SK-N-SH treated with all-trans-retinoic acid at 6 μM for 48 hours (cell line): ENCODE results near the gene MXD4.

Experiments used
- ATAC-seq: fragments of 200-7000 bp; cut with Tn5 transposase; 3 replicates; pipeline ENCODE4 v1.9.1; 2020; ENCODE audit warnings: mild to moderate bottlenecking, moderate library complexity
- ARNTL ChIP-seq: fragments of 450-650 bp; formaldehyde crosslinking; IDR thresholded peaks from 2 replicates; pipeline ENCODE4 v1.5.0; 2020; ENCODE audit warnings: low read depth, mild to moderate bottlenecking, moderate library complexity, borderline replicate concordance
- BACH2 ChIP-seq: fragments of 250-450 bp; sonication (Bioruptor Pico); IDR thresholded peaks from 2 replicates; pipeline ENCODE4 v1.9.0; 2021; ENCODE audit warnings: mild to moderate bottlenecking, borderline replicate concordance
- CREB5 ChIP-seq: fragments of 250-450 bp; sonication (Bioruptor Pico); IDR thresholded peaks from 2 replicates; pipeline ENCODE4 v1.5.1; 2020; ENCODE audit warnings: low read depth, mild to moderate bottlenecking, moderate library complexity
- CSDC2 ChIP-seq: fragments of 250-450 bp; sonication (Bioruptor Pico); IDR thresholded peaks from 2 replicates; pipeline ENCODE4 v1.5.0; 2020; ENCODE audit warnings: mild to moderate bottlenecking, moderate library complexity
- ESRRG ChIP-seq: fragments of 250-450 bp; sonication (Bioruptor Pico); IDR thresholded peaks from 2 replicates; pipeline ENCODE4 v1.6.1; 2021; ENCODE audit warnings: mild to moderate bottlenecking
- GLIS3 ChIP-seq: fragments of 250-450 bp; sonication (Bioruptor Pico); IDR thresholded peaks from 2 replicates; pipeline ENCODE4 v1.5.0; 2020; ENCODE audit warnings: mild to moderate bottlenecking, moderate library complexity
- ISL1 ChIP-seq: fragments of 250-450 bp; sonication (Bioruptor Pico); IDR thresholded peaks from 2 replicates; pipeline ENCODE4 v2.1.2; 2022; ENCODE audit warnings: mild to moderate bottlenecking, moderate library complexity
- OSR1 ChIP-seq: fragments of 250-450 bp; sonication (Bioruptor Pico); IDR thresholded peaks from 2 replicates; pipeline ENCODE4 v1.8.0; 2022; ENCODE audit warnings: moderate library complexity, mild to moderate bottlenecking, inconsistent platforms
- PATZ1 ChIP-seq: fragments of 250-450 bp; sonication (Bioruptor Pico); IDR thresholded peaks from 2 replicates; pipeline ENCODE4 v1.8.0; 2020; ENCODE audit warnings: mild to moderate bottlenecking, moderate library complexity, borderline replicate concordance
- POU6F1 ChIP-seq: fragments of 250-450 bp; sonication (Bioruptor Pico); IDR thresholded peaks from 2 replicates; pipeline ENCODE4 v1.8.0; 2021; ENCODE audit warnings: low read depth, mild to moderate bottlenecking, moderate library complexity, borderline replicate concordance
- PPARA ChIP-seq: fragments of 250-450 bp; sonication (Bioruptor Pico); IDR thresholded peaks from 2 replicates; pipeline ENCODE4 v1.5.0; 2020; ENCODE audit warnings: mild to moderate bottlenecking, borderline replicate concordance
- RARB ChIP-seq: fragments of 250-450 bp; sonication (Bioruptor Pico); IDR thresholded peaks from 2 replicates; pipeline ENCODE4 v1.8.0; 2021; ENCODE audit warnings: mild to moderate bottlenecking, moderate library complexity
- SNAI2 ChIP-seq: fragments of 250-450 bp; sonication (Bioruptor Pico); IDR thresholded peaks from 2 replicates; pipeline ENCODE4 v1.5.0; 2020; ENCODE audit warnings: mild to moderate bottlenecking, moderate library complexity
- TCF4 ChIP-seq: fragments of 250-450 bp; sonication (Bioruptor Pico); IDR thresholded peaks from 2 replicates; pipeline ENCODE4 v1.8.0; 2021; ENCODE audit warnings: mild to moderate bottlenecking, moderate library complexity, borderline replicate concordance
- TOX ChIP-seq: fragments of 250-450 bp; sonication (Bioruptor Pico); IDR thresholded peaks from 2 replicates; pipeline ENCODE4 v1.8.0; 2021; ENCODE audit warnings: mild to moderate bottlenecking, moderate library complexity, borderline replicate concordance
- TSHZ2 ChIP-seq: fragments of 250-450 bp; sonication (Bioruptor Pico); IDR thresholded peaks from 2 replicates; pipeline ENCODE4 v1.5.0; 2020; ENCODE audit warnings: mild to moderate bottlenecking, moderate library complexity
- ZC3H10 ChIP-seq: fragments of 250-450 bp; sonication (Bioruptor Pico); IDR thresholded peaks from 2 replicates; pipeline ENCODE4 v1.5.1; 2021; ENCODE audit warnings: mild to moderate bottlenecking, moderate library complexity
- ZFP3 ChIP-seq: fragments of 250-450 bp; sonication (Bioruptor Pico); IDR thresholded peaks from 2 replicates; pipeline ENCODE4 v1.5.0; 2020; ENCODE audit warnings: mild to moderate bottlenecking, moderate library complexity
- ZFP30 ChIP-seq: fragments of 450-650 bp; formaldehyde crosslinking; IDR thresholded peaks from 2 replicates; pipeline ENCODE4 v1.5.0; 2022; ENCODE audit warnings: mild to moderate bottlenecking, moderate library complexity
- ZNF565 ChIP-seq: fragments of 450-650 bp; formaldehyde crosslinking; conservative IDR thresholded peaks from 2 replicates; pipeline ENCODE4 v1.5.0; 2020; ENCODE audit warnings: low read depth, mild to moderate bottlenecking, moderate library complexity
- ZNF70 ChIP-seq: fragments of 450-650 bp; formaldehyde crosslinking; IDR thresholded peaks from 2 replicates; pipeline ENCODE4 v1.5.0; 2020; ENCODE audit warnings: mild to moderate bottlenecking, moderate library complexity

MXD4 gene

GRCh38 chr4:2291705-2292645, 30.1 kb upstream of the MXD4 start:
- ATAC-seq: peak; percentile 32
- TF ChIP-seq GLIS3 (CRISPR knock-in tag) (no peak), POU6F1 (CRISPR knock-in tag) (no peak), SNAI2 (CRISPR knock-in tag) (no peak), PPARA (CRISPR knock-in tag) (no peak), ZNF565 (CRISPR knock-in tag) (no peak), TCF4 (no peak), TOX (no peak), ARNTL (CRISPR knock-in tag) (no peak), ZFP30 (CRISPR knock-in tag) (no peak), CSDC2 (CRISPR knock-in tag) (no peak), ZNF70 (CRISPR knock-in tag) (no peak), ESRRG (CRISPR knock-in tag) (no peak), BACH2 (CRISPR knock-in tag) (no peak), TSHZ2 (no peak), RARB (CRISPR knock-in tag) (no peak), ZC3H10 (CRISPR knock-in tag) (no peak)
- TF ChIP-seq, all 23 proteins: peak for 0

GRCh38 chr4:2290974-2291704, 29.2 kb upstream of the MXD4 start:
- TF ChIP-seq GLIS3 (CRISPR knock-in tag): no peak
- no peak for TF ChIP-seq PATZ1 (CRISPR knock-in tag)
- TF ChIP-seq ZNF70 (CRISPR knock-in tag): no peak
- no peak for TF ChIP-seq POU6F1 (CRISPR knock-in tag)
- no peak for TF ChIP-seq TSHZ2
- no peak for TF ChIP-seq BACH2 (CRISPR knock-in tag)
- TF ChIP-seq ZFP3 (CRISPR knock-in tag): no peak
- TF ChIP-seq TOX: no peak
- no peak for TF ChIP-seq CREB5 (CRISPR knock-in tag)
- no peak for TF ChIP-seq ZC3H10 (CRISPR knock-in tag)
- no peak for TF ChIP-seq ARNTL (CRISPR knock-in tag)
- no peak for TF ChIP-seq ISL1 (CRISPR knock-in tag)
- no peak for TF ChIP-seq OSR1 (CRISPR knock-in tag)
- TF ChIP-seq ESRRG (CRISPR knock-in tag): no peak
- no peak for ATAC-seq
